HG02571 (cell line): ENCODE data around the gene ADAM19.

Experiments
- ATAC-seq: cut with Tn5 transposase; IDR thresholded peaks from one replicate; pipeline ENCODE4 v1.9.1; 2021; ENCODE audit warnings: mild to moderate bottlenecking, moderate library complexity; ENCODE audit not compliant: unreplicated experiment

The ADAM19 gene

GRCh38 chr5:157545610-157546310, 29.8 kb downstream of the ADAM19 start:
- no peak for ATAC-seq

GRCh38 chr5:157544623-157544989, 31.0 kb downstream of the ADAM19 start:
- ATAC-seq: no peak

- ATAC-seq: no peak
Observed at GRCh38 chr5:157543825-157544622, 31.6 kb downstream of the ADAM19 start.

GRCh38 chr5:157542282-157543000, 33.1 kb downstream of the ADAM19 start:
- ATAC-seq: no peak

- peak; percentile 1 for ATAC-seq
Observed at GRCh38 chr5:157541447-157542118, 34.0 kb downstream of the ADAM19 start.

GRCh38 chr5:157540707-157541446, 34.7 kb downstream of the ADAM19 start:
- peak; percentile 94 for ATAC-seq

GRCh38 chr5:157540124-157540523, 35.5 kb downstream of the ADAM19 start:
- ATAC-seq: no peak

- no peak for ATAC-seq
Observed at GRCh38 chr5:157539503-157540022, 36.0 kb downstream of the ADAM19 start.

- no peak for ATAC-seq
Observed at GRCh38 chr5:157538311-157538710, 37.3 kb downstream of the ADAM19 start.

GRCh38 chr5:157535042-157535865, 40.3 kb downstream of the ADAM19 start:
- no peak for ATAC-seq

GRCh38 chr5:157533011-157533481, 42.5 kb downstream of the ADAM19 start:
- no peak for ATAC-seq

GRCh38 chr5:157532022-157532421, 43.6 kb downstream of the ADAM19 start:
- ATAC-seq: no peak

GRCh38 chr5:157530226-157530972, 45.2 kb downstream of the ADAM19 start:
- ATAC-seq: no peak

GRCh38 chr5:157529002-157529401, 46.6 kb downstream of the ADAM19 start:
- no peak for ATAC-seq

- no peak for ATAC-seq
Observed at GRCh38 chr5:157528036-157528632, 47.4 kb downstream of the ADAM19 start.

- no peak for ATAC-seq
Observed at GRCh38 chr5:157524887-157525286, 50.7 kb downstream of the ADAM19 start.

- ATAC-seq: no peak
Observed at GRCh38 chr5:157523976-157524375, 51.6 kb downstream of the ADAM19 start.

- no peak for ATAC-seq
Observed at GRCh38 chr5:157521704-157522029, 53.9 kb downstream of the ADAM19 start.
